Posterior vena cava (tissue), 2 donors: ENCODE data around the gene RAB3IL1. TPM values are rescaled to one million over a fixed set of nuclear protein-coding genes. Genes with fewer than 3 reads are reported as not detected.
A peak's percentile ranks its signal among the peaks of the same experiment; 100 is the strongest.

Experiments
- DNase-seq: peaks from one replicate; pipeline ENCODE4 v3.0.0-alpha.2; 2020; ENCODE audit warnings: low spot score
- intact Hi-C, 2 donors: fragments of 100-400 bp; cut with DNase I; formaldehyde crosslinking; loops; one replicate each; pipeline versions ENCODE4 v1.14.1 to v1.14.2; 2022 to 2023
- total RNA-seq, 2 donors: library from RNA; stranded (reverse); fragmentation: NEBNext Ultra II Directional; extraction: Animal tissue kit (Norgen Biotek cat#: 25700); gene quantifications; one replicate each; pipeline ENCODE4 v1.2.1, GENCODE V29; 2021
- donor health status: DM: yes; HTN: yes; CAD: no.
- donor health status: DM: yes; HTN: yes; CAD: no.

Gene RAB3IL1
- total RNA-seq, 2 donors from 2014 or later = 26.7 to 31.5 TPM

DNA sequence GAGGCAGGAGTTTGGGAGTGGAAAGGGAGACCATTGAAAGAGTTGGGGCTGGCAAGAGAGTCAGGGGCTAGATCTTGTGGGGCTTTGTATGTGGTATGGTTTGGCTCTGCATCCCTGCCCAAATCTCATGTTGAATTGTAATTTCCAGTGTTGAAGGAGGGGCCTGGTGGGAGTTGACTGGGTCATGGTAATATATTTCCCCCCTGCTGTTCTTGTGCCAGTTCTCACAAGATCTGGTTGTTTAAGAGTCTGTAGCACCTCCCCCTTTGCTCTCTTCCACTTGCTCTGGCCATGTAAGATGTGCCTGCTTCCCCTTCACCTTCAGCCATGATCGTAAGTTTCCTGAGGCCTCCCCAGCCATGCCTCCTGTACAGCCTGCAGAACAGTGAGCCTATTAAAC lies 10.1 kb upstream of the RAB3IL1 start:
- intact Hi-C loops = no loop called here
- peak; percentile 12 for DNase-seq

GRCh38 chr11:61926235-61926634 lies 8.9 kb upstream of the RAB3IL1 start:
- intact Hi-C loops = no loop called here

GRCh38 chr11:61925736-61926135 lies 8.4 kb upstream of the RAB3IL1 start:
- no peak for DNase-seq
- intact Hi-C loops = no loop called here

More at GRCh38 chr11:61926235-61926634, 8.9 kb upstream of the RAB3IL1 start:
- DNase-seq = no peak

GRCh38 chr11:61924064-61924455 lies 6.7 kb upstream of the RAB3IL1 start:
- intact Hi-C loops = no loop called here
- DNase-seq = no peak

GRCh38 chr11:61923166-61924063 lies 6.0 kb upstream of the RAB3IL1 start:
- peak; percentile 94 for DNase-seq
- intact Hi-C loops = no loop called here

GRCh38 chr11:61922539-61922938 lies 5.2 kb upstream of the RAB3IL1 start:
- no peak for DNase-seq
- intact Hi-C loops = no loop called here

DNA sequence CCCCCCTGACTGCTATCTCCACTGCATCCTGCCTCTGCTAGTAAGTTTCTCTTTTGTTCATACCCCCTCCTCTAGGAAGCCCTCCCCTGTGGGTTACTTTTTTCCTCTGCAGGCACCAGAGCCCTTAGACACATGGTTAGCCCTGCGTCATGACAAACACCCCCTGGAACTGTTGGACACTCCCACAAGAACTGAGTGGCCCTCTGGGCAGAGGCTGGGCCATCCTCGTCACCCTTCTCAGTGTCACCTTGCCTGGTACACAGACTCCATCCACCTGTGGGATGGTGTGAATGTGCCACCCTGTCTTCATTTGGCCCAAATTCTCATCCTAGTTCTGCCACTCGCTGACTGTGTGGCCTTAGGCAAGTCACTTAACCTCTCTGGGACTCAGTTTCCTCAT lies 4.1 kb upstream of the RAB3IL1 start:
- intact Hi-C loops = no loop called here
- DNase-seq = peak; percentile 30

DNA sequence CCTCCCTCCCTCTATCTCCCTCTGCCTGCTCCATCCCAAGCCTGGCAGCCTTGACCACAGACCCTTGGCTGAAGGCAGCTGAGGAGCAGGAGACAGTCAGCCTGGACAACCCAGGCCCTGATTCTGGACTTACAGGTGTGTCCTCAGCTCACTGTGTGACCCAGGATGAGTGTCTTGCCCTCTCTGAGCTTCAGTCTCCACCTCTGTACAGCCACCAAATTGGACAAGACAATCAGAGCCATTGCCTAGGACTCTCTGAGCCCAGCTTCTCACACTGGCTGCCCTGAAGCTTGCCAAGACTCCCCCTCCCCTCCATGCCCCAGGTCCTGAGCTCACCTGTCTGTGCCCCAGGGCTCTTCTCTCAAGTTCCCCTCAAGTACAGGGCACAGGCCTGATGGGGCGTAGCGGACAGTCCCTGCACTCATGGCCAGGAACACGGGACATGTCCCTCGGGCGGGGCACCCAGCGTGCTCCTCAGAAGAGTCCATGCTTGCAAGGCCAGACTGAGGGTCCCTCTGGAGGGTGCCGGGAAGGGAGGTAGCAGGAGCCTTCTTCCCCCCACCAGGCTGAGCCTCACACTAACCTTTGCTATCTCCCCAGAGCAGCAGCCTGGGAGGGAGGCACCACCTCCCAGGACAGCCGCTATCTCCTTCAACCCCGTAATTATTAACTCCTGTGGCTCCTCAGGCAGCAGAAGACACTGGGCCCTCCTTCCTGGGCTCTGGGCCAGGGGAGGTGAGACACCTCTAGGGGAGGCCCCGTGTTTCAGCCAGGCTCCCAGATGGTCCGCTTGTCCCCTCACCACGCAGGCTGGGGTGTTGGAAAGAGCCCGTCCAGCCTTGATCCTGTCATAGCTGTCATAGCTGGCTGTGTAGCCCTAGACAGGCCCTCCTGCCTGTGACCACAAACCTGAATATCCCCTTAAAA lies 2.6 kb upstream of the RAB3IL1 start:
- intact Hi-C loops = loop anchor here in 1 of 2 donors (5.0 kb wide), 1 partner anchor 1592 kb away; no protein-coding TSS in a partner anchor
- peak; percentile 80 for DNase-seq

GRCh38 chr11:61918938-61919704 lies 1.8 kb upstream of the RAB3IL1 start:
- intact Hi-C loops = loop anchor here in 1 of 2 donors (5.0 kb wide), 1 partner anchor 1593 kb away; no protein-coding TSS in a partner anchor
- peak; percentile 85 for DNase-seq

- intact Hi-C loops = loop anchor here in 1 of 2 donors (5.0 kb wide), 1 partner anchor 1594 kb away; no protein-coding TSS in a partner anchor
- DNase-seq = peak; percentile 69
These were observed 1.0 kb upstream of the RAB3IL1 start for GRCh38 chr11:61918251-61918937.

DNA sequence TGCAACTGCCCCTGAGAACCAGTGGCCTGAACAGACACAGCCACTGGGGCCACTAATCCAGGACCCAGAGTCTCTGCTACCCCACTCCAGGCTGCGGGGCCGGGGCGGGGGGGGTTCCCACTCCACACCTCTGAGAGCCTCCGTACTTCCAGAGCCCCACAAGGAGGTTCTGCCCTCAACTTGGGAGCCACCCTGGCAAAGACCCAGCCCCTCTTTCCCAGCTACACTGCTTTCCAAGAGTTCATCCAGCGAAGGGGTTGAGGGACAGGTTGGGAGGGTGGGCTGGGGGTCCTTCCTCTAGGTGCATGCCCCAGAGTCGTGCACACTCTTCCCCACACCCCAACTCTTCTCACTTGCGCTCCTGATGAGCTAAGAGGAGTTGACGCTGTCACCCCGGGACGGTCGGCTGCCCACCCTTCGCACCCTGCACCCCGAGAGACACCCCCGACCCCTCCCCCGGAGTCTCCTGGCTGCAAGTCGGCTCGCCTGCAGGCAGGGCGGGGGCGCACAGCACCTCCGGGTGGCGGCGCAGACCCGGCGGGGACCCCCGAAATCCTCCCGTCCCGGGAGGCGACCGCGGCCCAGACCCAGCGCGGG lies 531 bp downstream of the RAB3IL1 start:
- intact Hi-C loops = loop anchor here in 1 of 2 donors (5.0 kb wide), 1 partner anchor 1595 kb away; no protein-coding TSS in a partner anchor
- peak; percentile 82 for DNase-seq

GRCh38 chr11:61914471-61915171 lies 2.7 kb downstream of the RAB3IL1 start:
- intact Hi-C loops = loop anchor here in 1 of 2 donors (5.0 kb wide), 1 partner anchor 1598 kb away; no protein-coding TSS in a partner anchor
- DNase-seq = peak; percentile 48

GRCh38 chr11:61913699-61914395 lies 3.5 kb downstream of the RAB3IL1 start:
- DNase-seq = peak; percentile 55
- intact Hi-C loops = no loop called here

- intact Hi-C loops = no loop called here
These were observed 4.2 kb downstream of the RAB3IL1 start for GRCh38 chr11:61912991-61913698.

GRCh38 chr11:61912530-61912898 lies 4.9 kb downstream of the RAB3IL1 start:
- intact Hi-C loops = no loop called here
- no peak for DNase-seq

More at GRCh38 chr11:61912991-61913698, 4.2 kb downstream of the RAB3IL1 start:
- DNase-seq = peak; percentile 67
